Measurements from ENCODE around the gene ILF2.
"Not testable (repeated sequence)": the region's sequence is repeated elsewhere in the genome, so short reads cannot be mapped to it uniquely, and the experiment has no call there.

Gene ILF2

GRCh38 chr1:153670859-153671627 is at the start of gene ILF2:
TSS of gene ILF2 (minus strand) at chr1:153670993. CDS start at chr1:153670922, 71 bp downstream.
- H3K4me3 ChIP-seq (ENCODE audit: low read length), result peak within 1 kb of the TSS; percentile 81
- H3K9ac ChIP-seq (ENCODE audit: low read depth, low read length), result peak within 1 kb of the TSS; percentile 97
- H3K4me1 ChIP-seq (ENCODE audit: insufficient read depth, low read length), result peaks cover 4% of the 10 kb centered on the region
- no peaks in the 10 kb centered on the region for H3K9me3 ChIP-seq (ENCODE audit: insufficient read depth, low read depth, low read length)
- peak within 1 kb of the TSS; percentile 80 for H3K27ac ChIP-seq (ENCODE audit: low read length)
- H3K36me3 ChIP-seq (ENCODE audit: insufficient read depth, low read depth, low read length), result peaks cover 41% of the 10 kb centered on the region
- no peaks in the 10 kb centered on the region for H3K27me3 ChIP-seq (ENCODE audit: insufficient read depth, low read length)

- H3K4me1 ChIP-seq (ENCODE audit: insufficient read depth, low read length), result no peaks in the 10 kb centered on the region
- H3K27ac ChIP-seq (ENCODE audit: low read length), result no peak overlapping the region
- no peak overlapping the region for H3K4me3 ChIP-seq (ENCODE audit: low read length)
- H3K27me3 ChIP-seq (ENCODE audit: insufficient read depth, low read length), result no peaks in the 10 kb centered on the region
- H3K36me3 ChIP-seq (ENCODE audit: insufficient read depth, low read depth, low read length), result no peaks in the 10 kb centered on the region
- H3K9ac ChIP-seq (ENCODE audit: low read depth, low read length), result no peak overlapping the region
- no peaks in the 10 kb centered on the region for H3K9me3 ChIP-seq (ENCODE audit: insufficient read depth, low read depth, low read length)
Measured at GRCh38 chr1:153717330-153717729, 46.5 kb upstream of the ILF2 start.

DNA sequence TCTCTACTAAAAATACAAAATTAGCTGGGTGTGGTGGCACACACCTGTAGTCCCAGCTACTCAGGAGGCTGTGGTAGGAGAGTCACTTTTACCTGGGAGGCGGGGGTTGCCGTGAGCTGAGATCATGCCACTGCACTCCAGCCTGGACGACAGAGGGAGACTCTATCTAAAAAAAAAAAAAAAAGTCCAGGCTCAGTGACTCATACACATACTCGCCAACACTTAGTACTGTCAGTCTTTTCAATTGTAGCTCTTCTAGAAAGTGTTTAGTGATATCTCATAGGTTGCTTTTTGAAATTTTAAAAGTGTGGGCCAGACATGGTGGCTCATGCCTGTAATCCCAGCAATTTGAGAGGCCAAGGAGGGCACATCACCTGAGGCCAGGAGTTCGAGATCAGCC is 45.4 kb upstream of the ILF2 start:
- H3K4me3 ChIP-seq (ENCODE audit: low read length); H3K9ac ChIP-seq (ENCODE audit: low read depth, low read length); H3K9me3 ChIP-seq (ENCODE audit: insufficient read depth, low read depth, low read length); H3K27me3 ChIP-seq (ENCODE audit: insufficient read depth, low read length); H3K36me3 ChIP-seq (ENCODE audit: insufficient read depth, low read depth, low read length); H3K27ac ChIP-seq (ENCODE audit: low read length); H3K4me1 ChIP-seq (ENCODE audit: insufficient read depth, low read length): not testable (repeated sequence)

DNA sequence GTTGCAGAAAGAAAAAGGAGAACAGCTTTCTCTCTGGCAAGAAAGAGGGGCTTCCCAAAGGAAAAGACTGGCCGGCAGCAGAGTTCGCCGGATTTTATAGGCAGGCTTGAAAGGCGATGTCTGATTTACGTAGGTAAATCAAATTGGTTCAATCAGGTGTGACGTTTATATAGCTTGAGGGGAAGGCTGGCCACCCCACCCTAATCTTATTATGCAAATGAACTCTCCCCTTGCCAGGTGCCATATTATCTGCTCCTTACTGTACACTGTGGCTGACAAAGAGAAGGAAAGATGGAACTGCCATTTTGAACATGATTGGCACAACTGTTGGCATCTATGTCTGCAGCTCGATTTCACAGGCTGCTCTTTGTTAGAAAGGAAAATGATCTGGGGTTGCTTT is 40.2 kb upstream of the ILF2 start:
- no peaks in the 10 kb centered on the region for H3K4me1 ChIP-seq (ENCODE audit: insufficient read depth, low read length)
- no peaks in the 10 kb centered on the region for H3K27me3 ChIP-seq (ENCODE audit: insufficient read depth, low read length)
- H3K36me3 ChIP-seq (ENCODE audit: insufficient read depth, low read depth, low read length), result no peaks in the 10 kb centered on the region
- H3K27ac ChIP-seq (ENCODE audit: low read length), result no peak overlapping the region
- H3K9ac ChIP-seq (ENCODE audit: low read depth, low read length), result no peak overlapping the region
- no peaks in the 10 kb centered on the region for H3K9me3 ChIP-seq (ENCODE audit: insufficient read depth, low read depth, low read length)
- no peak overlapping the region for H3K4me3 ChIP-seq (ENCODE audit: low read length)

GRCh38 chr1:153705484-153705883 is 34.7 kb upstream of the ILF2 start:
- Histone ChIP-seq H3K4me3 (ENCODE audit: low read length) (no peak overlapping the region), H3K27me3 (ENCODE audit: insufficient read depth, low read length) (no peaks in the 10 kb centered on the region), H3K27ac (ENCODE audit: low read length) (no peak overlapping the region), H3K36me3 (ENCODE audit: insufficient read depth, low read depth, low read length) (no peaks in the 10 kb centered on the region), H3K9me3 (ENCODE audit: insufficient read depth, low read depth, low read length) (no peaks in the 10 kb centered on the region), H3K9ac (ENCODE audit: low read depth, low read length) (no peak overlapping the region), H3K4me1 (ENCODE audit: insufficient read depth, low read length) (no peaks in the 10 kb centered on the region)

GRCh38 chr1:153699768-153700167 is 29.0 kb upstream of the ILF2 start:
- Histone ChIP-seq H3K9ac (ENCODE audit: low read depth, low read length) (no peak overlapping the region), H3K27ac (ENCODE audit: low read length) (no peak overlapping the region), H3K27me3 (ENCODE audit: insufficient read depth, low read length) (no peaks in the 10 kb centered on the region), H3K4me1 (ENCODE audit: insufficient read depth, low read length) (peaks cover 24% of the 10 kb centered on the region), H3K36me3 (ENCODE audit: insufficient read depth, low read depth, low read length) (no peaks in the 10 kb centered on the region), H3K9me3 (ENCODE audit: insufficient read depth, low read depth, low read length) (no peaks in the 10 kb centered on the region), H3K4me3 (ENCODE audit: low read length) (no peak overlapping the region)

DNA sequence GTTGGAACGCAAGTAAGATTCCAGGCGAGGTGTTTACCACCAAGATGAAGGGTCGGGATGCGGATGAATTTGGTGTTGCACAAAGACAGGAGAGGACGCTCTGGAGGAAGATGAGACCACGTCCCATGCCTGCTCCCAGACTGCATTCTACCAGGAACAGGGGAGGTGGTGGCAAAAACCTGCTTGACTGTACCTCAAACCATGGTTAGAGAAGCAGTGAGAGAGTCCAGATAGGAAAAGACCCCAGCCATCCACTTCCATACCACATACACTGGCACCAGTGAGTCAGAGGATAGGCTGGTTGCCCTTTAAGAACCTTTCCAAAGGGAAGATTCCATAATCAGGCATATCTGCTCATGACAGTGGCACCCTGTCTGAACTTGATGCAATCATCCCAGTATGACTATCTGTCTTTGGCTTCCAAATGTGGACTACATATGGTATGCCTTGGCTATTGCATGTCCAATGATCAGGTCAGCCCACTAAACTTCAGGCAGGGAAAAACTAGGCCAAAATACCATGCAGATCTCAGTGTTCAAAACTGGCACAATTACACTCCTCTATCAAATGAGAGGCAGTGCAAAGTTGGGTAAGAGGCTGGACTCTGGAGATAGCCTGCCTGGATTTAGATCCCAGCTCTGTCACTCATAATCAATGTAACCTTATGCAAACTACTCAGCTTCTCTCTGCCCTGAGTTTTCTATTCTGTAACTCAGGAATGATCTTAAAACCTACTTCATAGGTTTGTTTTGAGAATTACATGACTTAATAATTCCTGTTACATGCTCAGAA is 28.3 kb upstream of the ILF2 start:
- Histone ChIP-seq H3K4me3 (ENCODE audit: low read length) (no peak overlapping the region), H3K36me3 (ENCODE audit: insufficient read depth, low read depth, low read length) (no peaks in the 10 kb centered on the region), H3K27ac (ENCODE audit: low read length) (no peak overlapping the region), H3K4me1 (ENCODE audit: insufficient read depth, low read length) (peaks cover 24% of the 10 kb centered on the region), H3K9me3 (ENCODE audit: insufficient read depth, low read depth, low read length) (no peaks in the 10 kb centered on the region), H3K9ac (ENCODE audit: low read depth, low read length) (no peak overlapping the region), H3K27me3 (ENCODE audit: insufficient read depth, low read length) (no peaks in the 10 kb centered on the region)

DNA sequence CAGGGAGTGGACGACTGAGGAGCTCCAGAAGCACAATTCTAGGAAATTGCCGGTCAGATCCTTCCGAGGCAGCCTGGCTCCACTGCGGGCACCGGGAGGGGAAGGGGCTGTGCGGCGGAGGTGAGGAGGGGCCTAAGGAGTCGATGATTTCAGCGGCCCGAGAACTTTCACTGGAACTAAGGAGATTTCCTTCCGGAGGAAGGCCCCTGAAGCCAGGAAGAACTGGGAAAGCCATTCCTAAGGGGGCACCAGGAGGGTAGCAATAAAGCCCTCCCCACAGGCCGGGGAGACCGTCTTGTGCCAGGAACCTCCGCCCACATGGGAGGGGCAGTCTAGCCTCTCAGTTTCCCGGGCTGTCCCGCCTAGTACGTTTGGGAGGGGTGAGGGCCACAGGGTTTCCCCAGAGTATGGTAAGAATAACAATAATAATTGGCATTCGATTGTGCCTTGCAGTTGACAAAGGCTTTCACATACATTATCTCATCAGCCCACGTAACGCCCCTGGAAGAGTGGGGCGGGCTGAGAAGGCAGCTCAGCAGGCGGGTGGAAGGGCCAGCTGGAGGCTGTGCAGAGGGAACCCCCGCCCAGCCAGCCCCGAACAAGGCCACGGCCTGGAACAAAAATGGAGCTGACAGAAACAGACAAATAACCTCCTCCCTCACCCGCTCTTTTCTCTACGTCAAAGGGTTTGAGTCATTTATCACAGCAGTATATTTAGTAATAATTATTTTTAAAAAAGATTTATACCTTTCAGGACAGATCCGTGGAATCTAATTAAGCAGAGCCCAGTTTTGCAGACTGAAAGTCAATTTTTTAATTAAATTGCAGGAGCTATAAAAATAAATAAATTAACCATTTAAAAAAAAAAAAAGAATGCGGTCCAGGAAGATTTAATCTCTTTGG is 27.5 kb upstream of the ILF2 start:
- Histone ChIP-seq H3K9me3 (ENCODE audit: insufficient read depth, low read depth, low read length) (no peaks in the 10 kb centered on the region), H3K4me3 (ENCODE audit: low read length) (peak overlapping the region; percentile 47; the same call in 1 of the 2 replicates), H3K27me3 (ENCODE audit: insufficient read depth, low read length) (no peaks in the 10 kb centered on the region), H3K27ac (ENCODE audit: low read length) (peak overlapping the region; percentile 93), H3K4me1 (ENCODE audit: insufficient read depth, low read length) (peaks cover 24% of the 10 kb centered on the region), H3K9ac (ENCODE audit: low read depth, low read length) (peak overlapping the region; percentile 77; the same call in 1 of the 2 replicates), H3K36me3 (ENCODE audit: insufficient read depth, low read depth, low read length) (no peaks in the 10 kb centered on the region)

GRCh38 chr1:153697191-153698019 is 26.6 kb upstream of the ILF2 start:
- peak overlapping the region; percentile 77; the same call in 1 of the 2 replicates for H3K9ac ChIP-seq (ENCODE audit: low read depth, low read length)
- no peaks in the 10 kb centered on the region for H3K27me3 ChIP-seq (ENCODE audit: insufficient read depth, low read length)
- H3K4me3 ChIP-seq (ENCODE audit: low read length), result peak overlapping the region; percentile 47; the same call in 1 of the 2 replicates
- no peaks in the 10 kb centered on the region for H3K9me3 ChIP-seq (ENCODE audit: insufficient read depth, low read depth, low read length)
- peaks cover 24% of the 10 kb centered on the region for H3K4me1 ChIP-seq (ENCODE audit: insufficient read depth, low read length)
- H3K27ac ChIP-seq (ENCODE audit: low read length), result peak overlapping the region; percentile 93
- H3K36me3 ChIP-seq (ENCODE audit: insufficient read depth, low read depth, low read length), result no peaks in the 10 kb centered on the region

- Histone ChIP-seq H3K9me3 (ENCODE audit: insufficient read depth, low read depth, low read length) (no peaks in the 10 kb centered on the region), H3K27me3 (ENCODE audit: insufficient read depth, low read length) (no peaks in the 10 kb centered on the region), H3K36me3 (ENCODE audit: insufficient read depth, low read depth, low read length) (no peaks in the 10 kb centered on the region), H3K9ac (ENCODE audit: low read depth, low read length) (peak overlapping the region; percentile 77; the same call in 1 of the 2 replicates), H3K4me3 (ENCODE audit: low read length) (no peak overlapping the region), H3K27ac (ENCODE audit: low read length) (no peak overlapping the region), H3K4me1 (ENCODE audit: insufficient read depth, low read length) (peaks cover 24% of the 10 kb centered on the region)
Measured at GRCh38 chr1:153696741-153697140, 25.9 kb upstream of the ILF2 start.
